ENCODE data around the gene RAC3.

DNA sequence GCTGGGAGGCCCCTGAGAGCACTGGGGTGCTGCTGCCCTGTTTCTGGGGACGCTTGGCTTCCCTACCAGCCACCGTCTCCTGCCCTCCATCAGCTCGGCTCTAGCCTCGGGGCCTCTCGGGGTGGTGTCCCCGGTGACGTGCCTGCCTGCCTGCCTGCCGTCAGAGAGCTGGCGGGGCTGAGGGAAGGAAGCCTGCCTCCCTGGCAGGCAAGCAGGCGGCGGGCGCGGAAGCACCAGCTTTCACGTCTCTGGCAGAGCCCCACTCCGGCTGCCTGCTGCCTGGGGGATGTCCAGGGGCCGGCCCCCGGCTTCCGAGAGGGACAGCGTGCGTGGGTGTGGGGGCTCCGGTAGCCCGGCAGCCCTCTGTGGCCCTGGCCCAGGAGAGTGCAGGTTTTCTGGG, 18.1 kb upstream of the RAC3 start:
- TF ChIP-seq, protein P1, sequence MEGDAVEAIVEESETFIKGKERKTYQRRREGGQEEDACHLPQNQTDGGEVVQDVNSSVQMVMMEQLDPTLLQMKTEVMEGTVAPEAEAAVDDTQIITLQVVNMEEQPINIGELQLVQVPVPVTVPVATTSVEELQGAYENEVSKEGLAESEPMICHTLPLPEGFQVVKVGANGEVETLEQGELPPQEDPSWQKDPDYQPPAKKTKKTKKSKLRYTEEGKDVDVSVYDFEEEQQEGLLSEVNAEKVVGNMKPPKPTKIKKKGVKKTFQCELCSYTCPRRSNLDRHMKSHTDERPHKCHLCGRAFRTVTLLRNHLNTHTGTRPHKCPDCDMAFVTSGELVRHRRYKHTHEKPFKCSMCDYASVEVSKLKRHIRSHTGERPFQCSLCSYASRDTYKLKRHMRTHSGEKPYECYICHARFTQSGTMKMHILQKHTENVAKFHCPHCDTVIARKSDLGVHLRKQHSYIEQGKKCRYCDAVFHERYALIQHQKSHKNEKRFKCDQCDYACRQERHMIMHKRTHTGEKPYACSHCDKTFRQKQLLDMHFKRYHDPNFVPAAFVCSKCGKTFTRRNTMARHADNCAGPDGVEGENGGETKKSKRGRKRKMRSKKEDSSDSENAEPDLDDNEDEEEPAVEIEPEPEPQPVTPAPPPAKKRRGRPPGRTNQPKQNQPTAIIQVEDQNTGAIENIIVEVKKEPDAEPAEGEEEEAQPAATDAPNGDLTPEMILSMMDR (IDR thresholded peaks at IDR 0.05): no peak
- no peak for TF ChIP-seq EZH2 (IDR thresholded peaks at IDR 0.05)
